Parathyroid adenoma (tissue), 2 donors: ENCODE results near the gene SIX5.

Source experiments
- H2AFZ ChIP-seq: fragments of 300-600 bp; sonication (generic); one replicate; pipeline ENCODE4 v1.7.0; 2017; ENCODE audit warnings: antibody characterized with exemption, mild to moderate bottlenecking
- H3K27ac ChIP-seq: fragments of 300-600 bp; sonication (generic); one replicate; pipeline ENCODE4 v1.7.0; 2017
- H3K27me3 ChIP-seq: fragments of 300-600 bp; sonication (generic); one replicate; pipeline ENCODE4 v1.7.0; 2017; ENCODE audit warnings: low read length; ENCODE audit not compliant: control insufficient read depth, insufficient read depth
- H3K36me3 ChIP-seq: fragments of 300-600 bp; sonication (generic); one replicate; pipeline ENCODE4 v1.7.0; 2017; ENCODE audit warnings: low read length; ENCODE audit not compliant: control insufficient read depth, insufficient read depth
- H3K4me1 ChIP-seq: fragments of 300-600 bp; sonication (generic); one replicate; pipeline ENCODE4 v1.7.0; 2017; ENCODE audit warnings: control low read depth
- H3K4me2 ChIP-seq: fragments of 300-600 bp; sonication (generic); one replicate; pipeline ENCODE4 v1.7.0; 2017; ENCODE audit warnings: low read length
- H3K4me3 ChIP-seq: fragments of 300-600 bp; sonication (generic); one replicate; pipeline ENCODE4 v1.7.0; 2017; ENCODE audit warnings: low read depth, low read length
- H3K79me2 ChIP-seq: fragments of 300-600 bp; sonication (generic); one replicate; pipeline ENCODE4 v1.7.0; 2017; ENCODE audit warnings: control low read depth
- H3K9ac ChIP-seq: fragments of 300-600 bp; sonication (generic); one replicate; pipeline ENCODE4 v1.7.0; 2017; ENCODE audit warnings: mild to moderate bottlenecking
- H3K9me3 ChIP-seq: fragments of 300-600 bp; sonication (generic); one replicate; pipeline ENCODE4 v1.7.0; 2017; ENCODE audit warnings: low read length; ENCODE audit not compliant: control insufficient read depth
- TF ChIP-seq, protein P1 (sequence below): fragments of 300-600 bp; sonication (generic); IDR thresholded peaks from one replicate; pipeline ENCODE4 v1.7.0; 2017; ENCODE audit warnings: antibody characterized with exemption, mild to moderate bottlenecking
- donor health status: primary hyperparathyroidism.

The SIX5 gene

DNA sequence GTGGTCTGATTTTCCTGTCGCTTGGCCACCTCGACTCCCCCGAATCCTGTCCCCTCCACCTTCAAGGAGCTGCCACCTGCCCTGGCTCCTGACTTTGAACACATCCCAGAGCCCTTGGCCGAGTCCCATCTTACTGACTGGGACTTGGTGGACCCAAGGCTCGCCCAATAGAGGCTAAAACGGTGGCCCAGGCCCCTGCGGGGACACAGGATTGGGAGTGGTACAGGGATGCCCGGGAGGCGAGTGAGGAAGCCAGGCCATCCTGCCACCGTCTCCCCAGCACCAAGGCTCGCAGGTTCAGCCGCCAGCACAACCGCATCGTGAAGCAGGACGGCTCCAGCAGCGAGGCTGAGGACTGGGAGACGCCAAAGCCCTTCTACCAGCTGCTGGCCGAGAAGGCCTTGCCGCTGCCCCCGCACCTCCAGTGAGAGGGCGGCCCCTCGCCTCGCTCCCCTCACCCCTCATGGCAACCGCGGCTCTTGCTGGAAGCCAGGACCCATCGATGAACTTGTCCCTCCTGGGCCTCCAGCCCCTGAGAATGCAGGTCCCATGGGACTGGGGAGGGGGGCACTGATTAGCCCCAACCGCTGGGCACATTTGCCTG is 5.3 kb downstream of the SIX5 start:
- TF ChIP-seq, protein P1, sequence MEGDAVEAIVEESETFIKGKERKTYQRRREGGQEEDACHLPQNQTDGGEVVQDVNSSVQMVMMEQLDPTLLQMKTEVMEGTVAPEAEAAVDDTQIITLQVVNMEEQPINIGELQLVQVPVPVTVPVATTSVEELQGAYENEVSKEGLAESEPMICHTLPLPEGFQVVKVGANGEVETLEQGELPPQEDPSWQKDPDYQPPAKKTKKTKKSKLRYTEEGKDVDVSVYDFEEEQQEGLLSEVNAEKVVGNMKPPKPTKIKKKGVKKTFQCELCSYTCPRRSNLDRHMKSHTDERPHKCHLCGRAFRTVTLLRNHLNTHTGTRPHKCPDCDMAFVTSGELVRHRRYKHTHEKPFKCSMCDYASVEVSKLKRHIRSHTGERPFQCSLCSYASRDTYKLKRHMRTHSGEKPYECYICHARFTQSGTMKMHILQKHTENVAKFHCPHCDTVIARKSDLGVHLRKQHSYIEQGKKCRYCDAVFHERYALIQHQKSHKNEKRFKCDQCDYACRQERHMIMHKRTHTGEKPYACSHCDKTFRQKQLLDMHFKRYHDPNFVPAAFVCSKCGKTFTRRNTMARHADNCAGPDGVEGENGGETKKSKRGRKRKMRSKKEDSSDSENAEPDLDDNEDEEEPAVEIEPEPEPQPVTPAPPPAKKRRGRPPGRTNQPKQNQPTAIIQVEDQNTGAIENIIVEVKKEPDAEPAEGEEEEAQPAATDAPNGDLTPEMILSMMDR: no peak
- Histone ChIP-seq H3K79me2 (peaks cover 16% of the 10 kb centered on the region), H3K4me2 (no peak overlapping the region), H3K27ac (no peak overlapping the region), H3K27me3 (no peaks in the 10 kb centered on the region), H2AFZ (no peak overlapping the region), H3K4me1 (peaks cover 23% of the 10 kb centered on the region), H3K36me3 (no peaks in the 10 kb centered on the region), H3K9ac (no peak overlapping the region), H3K4me3 (no peak overlapping the region), H3K9me3 (no peaks in the 10 kb centered on the region)

DNA sequence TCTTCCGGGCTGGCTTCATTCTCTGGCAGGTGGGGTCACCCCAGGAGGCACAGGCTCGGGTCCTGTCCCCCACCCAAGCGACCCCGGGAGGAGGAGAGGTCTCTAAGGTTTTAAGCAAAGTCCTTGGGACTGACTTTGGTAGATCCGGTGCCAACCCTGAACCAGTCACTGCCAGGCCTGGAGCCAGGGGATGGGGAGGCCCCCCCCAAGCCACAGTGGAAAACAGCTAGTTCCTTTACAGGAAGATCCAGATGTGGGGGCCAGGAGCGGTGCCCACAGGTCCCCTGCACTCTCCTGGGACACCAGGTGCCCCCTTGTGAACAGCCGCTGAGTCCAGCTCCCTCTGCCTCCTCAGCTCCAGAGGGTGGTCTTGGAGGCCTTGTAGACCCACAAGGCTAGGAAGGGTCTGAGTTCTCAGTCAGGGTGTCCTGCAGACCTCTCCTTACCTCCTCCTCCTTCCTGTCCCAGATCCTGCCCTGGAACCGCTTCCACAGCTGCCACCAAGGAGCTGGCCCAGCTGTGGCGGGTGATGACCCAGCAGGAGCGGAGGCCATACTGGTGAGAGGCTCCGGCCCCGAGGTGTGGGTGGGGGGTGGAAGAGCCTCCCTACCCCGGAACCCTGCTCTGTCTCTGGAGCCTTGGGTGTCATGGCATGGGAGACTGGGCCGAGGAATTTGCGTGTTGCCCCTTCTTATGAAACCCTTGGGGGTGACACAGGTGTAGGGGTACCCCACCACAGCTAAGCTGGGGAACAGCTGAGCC is 6.0 kb downstream of the SIX5 start:
- TF ChIP-seq, protein P1: no peak
- Histone ChIP-seq H3K4me1 (peaks cover 23% of the 10 kb centered on the region), H3K4me3 (no peak overlapping the region), H3K36me3 (no peaks in the 10 kb centered on the region), H3K27me3 (no peaks in the 10 kb centered on the region), H3K9me3 (no peaks in the 10 kb centered on the region), H3K9ac (no peak overlapping the region), H3K4me2 (no peak overlapping the region), H2AFZ (no peak overlapping the region), H3K27ac (no peak overlapping the region), H3K79me2 (peaks cover 16% of the 10 kb centered on the region)

DNA sequence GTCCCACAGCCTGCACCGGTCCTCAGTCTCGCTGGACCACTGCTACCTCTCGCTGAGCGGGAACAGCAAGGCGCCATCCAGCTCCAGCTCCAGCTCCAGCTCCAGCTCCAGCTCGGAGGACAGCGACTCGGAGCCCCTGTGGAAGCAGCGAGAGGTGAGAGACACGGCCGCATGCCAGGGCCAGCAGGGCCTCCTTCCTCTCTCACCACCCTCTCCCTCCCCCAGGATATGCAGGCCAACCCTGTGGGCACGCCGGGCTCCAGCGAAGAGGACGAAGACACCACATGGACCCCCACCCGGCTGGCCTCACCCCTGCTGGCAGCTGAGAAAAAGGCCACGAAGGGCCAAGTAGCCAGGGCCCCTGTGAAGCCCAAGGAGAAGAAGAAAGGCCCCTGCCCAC is 7.3 kb downstream of the SIX5 start:
- no peaks in the 10 kb centered on the region for H3K36me3 ChIP-seq
- no peak overlapping the region for H3K4me3 ChIP-seq
- TF ChIP-seq, protein P1: no peak
- H3K9ac ChIP-seq: no peak overlapping the region
- peaks cover 16% of the 10 kb centered on the region for H3K79me2 ChIP-seq
- H3K4me1 ChIP-seq: peaks cover 22% of the 10 kb centered on the region
- H3K27me3 ChIP-seq: no peaks in the 10 kb centered on the region
- H3K27ac ChIP-seq: no peak overlapping the region
- H3K9me3 ChIP-seq: no peaks in the 10 kb centered on the region
- no peak overlapping the region for H2AFZ ChIP-seq
- H3K4me2 ChIP-seq: no peak overlapping the region

DNA sequence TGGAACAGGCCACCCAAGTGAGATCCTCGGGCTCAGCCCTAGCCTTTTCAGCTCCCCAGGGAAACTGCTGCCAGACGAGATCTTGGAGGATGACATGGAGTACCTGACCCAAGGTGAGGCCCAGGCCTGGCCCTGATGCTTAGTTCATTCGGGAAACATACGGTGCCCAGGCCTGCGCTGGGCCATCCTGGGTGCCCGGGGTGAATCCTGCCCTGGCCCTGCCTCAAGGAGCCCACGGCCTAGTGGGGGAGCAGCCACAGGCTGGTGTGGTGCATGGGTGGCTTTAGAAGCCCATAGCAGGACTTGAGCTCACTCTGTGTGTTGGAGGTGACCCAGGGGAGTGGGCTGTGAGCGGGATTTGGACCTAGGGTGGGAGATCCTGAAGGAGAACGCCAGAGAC is 10.1 kb downstream of the SIX5 start:
- Histone ChIP-seq H3K4me1 (peaks cover 2% of the 10 kb centered on the region), H3K9ac (no peak overlapping the region), H3K4me2 (no peak overlapping the region), H3K36me3 (no peaks in the 10 kb centered on the region), H3K27me3 (no peaks in the 10 kb centered on the region), H2AFZ (no peak overlapping the region), H3K9me3 (no peaks in the 10 kb centered on the region), H3K4me3 (no peak overlapping the region), H3K79me2 (no peaks in the 10 kb centered on the region), H3K27ac (no peak overlapping the region)
- TF ChIP-seq, protein P1: no peak
